Smooth muscle cell (in vitro differentiated cells): ENCODE results near the gene ARID3C. TPM values are rescaled to one million over a fixed set of nuclear protein-coding genes. Genes with fewer than 3 reads are reported as not detected.

Experiments used
- DNase-seq: peaks from one replicate; lab custom pipeline; 2025; ENCODE audit not compliant: unreplicated experiment; lab: John Stamatoyannopoulos, UW
- H2AFZ ChIP-seq: fragments of 200-600 bp; sonication (generic); 2 replicates; pipeline ENCODE4 v1.6.0; 2016; ENCODE audit warnings: antibody characterized with exemption, low read depth, mild to moderate bottlenecking
- H3F3A ChIP-seq: fragments of 200-600 bp; sonication (generic); 2 replicates; pipeline ENCODE4 v1.6.0; 2017; ENCODE audit warnings: antibody characterized with exemption, low read depth
- H3K27ac ChIP-seq: fragments of 200-600 bp; sonication (generic); 2 replicates; pipeline ENCODE4 v1.5.1; 2016; ENCODE audit warnings: low read depth, mild to moderate bottlenecking
- H3K27me3 ChIP-seq: fragments of 200-600 bp; sonication (generic); 2 replicates; pipeline ENCODE4 v1.6.1; 2016; ENCODE audit warnings: low read depth, mild to moderate bottlenecking
- H3K36me3 ChIP-seq: fragments of 200-600 bp; sonication (generic); 2 replicates; pipeline ENCODE4 v1.5.1; 2016; ENCODE audit warnings: low read depth
- H3K4me1 ChIP-seq: fragments of 200-600 bp; sonication (generic); 2 replicates; pipeline ENCODE4 v1.5.1; 2016; ENCODE audit warnings: low read depth
- H3K4me2 ChIP-seq: fragments of 200-600 bp; sonication (generic); 2 replicates; pipeline ENCODE4 v1.6.0; 2016; ENCODE audit warnings: mild to moderate bottlenecking
- H3K4me3 ChIP-seq: fragments of 200-600 bp; sonication (generic); 2 replicates; pipeline ENCODE4 v1.5.1; 2016; ENCODE audit warnings: mild to moderate bottlenecking
- H3K79me2 ChIP-seq: fragments of 200-600 bp; sonication (generic); 2 replicates; pipeline ENCODE4 v1.6.0; 2016; ENCODE audit warnings: low read depth, mild to moderate bottlenecking
- H3K9ac ChIP-seq: fragments of 200-600 bp; sonication (generic); 2 replicates; pipeline ENCODE4 v1.6.0; 2016; ENCODE audit warnings: low read depth
- H3K9me3 ChIP-seq: fragments of 200-600 bp; sonication (generic); replicated peaks from 2 replicates; pipeline ENCODE4 v1.5.1; 2016; ENCODE audit warnings: low read depth
- H4K20me1 ChIP-seq: fragments of 200-600 bp; sonication (generic); 2 replicates; pipeline ENCODE4 v1.6.0; 2016; ENCODE audit warnings: low read depth
- WGBS: methylation state at CpG from one replicate; pipeline ENCODE4 v1.1.7; 2016; ENCODE audit warnings: low lambda C conversion rate; 5-methylcytosine and 5-hydroxymethylcytosine counted together
- polyA plus RNA-seq: library from polyadenylated mRNA; unstranded; fragments of >200 nt; fragmentation: Nextera tagmentation; extraction: Ambion mirVana; gene quantifications from 2 replicates; pipeline ENCODE4 v1.2.1, GENCODE V29; 2016
- total RNA-seq: library from RNA; depleted of rRNA; stranded (reverse); fragments of >200 nt; gene quantifications from 2 replicates; pipeline ENCODE4 v1.2.3, GENCODE V29; 2014
- TF ChIP-seq, protein P1 (sequence below): fragments of 200-600 bp; sonication (generic); IDR thresholded peaks from 2 replicates; pipeline ENCODE4 v1.5.1; 2017; ENCODE audit warnings: borderline replicate concordance, mild to moderate bottlenecking, antibody characterized with exemption; ENCODE audit not compliant: insufficient read depth, poor library complexity, severe bottlenecking

ARID3C gene
- total and polyA plus RNA-seq, 2 experiments from 2014 or later = 0.40 TPM; not detected in 1

DNA sequence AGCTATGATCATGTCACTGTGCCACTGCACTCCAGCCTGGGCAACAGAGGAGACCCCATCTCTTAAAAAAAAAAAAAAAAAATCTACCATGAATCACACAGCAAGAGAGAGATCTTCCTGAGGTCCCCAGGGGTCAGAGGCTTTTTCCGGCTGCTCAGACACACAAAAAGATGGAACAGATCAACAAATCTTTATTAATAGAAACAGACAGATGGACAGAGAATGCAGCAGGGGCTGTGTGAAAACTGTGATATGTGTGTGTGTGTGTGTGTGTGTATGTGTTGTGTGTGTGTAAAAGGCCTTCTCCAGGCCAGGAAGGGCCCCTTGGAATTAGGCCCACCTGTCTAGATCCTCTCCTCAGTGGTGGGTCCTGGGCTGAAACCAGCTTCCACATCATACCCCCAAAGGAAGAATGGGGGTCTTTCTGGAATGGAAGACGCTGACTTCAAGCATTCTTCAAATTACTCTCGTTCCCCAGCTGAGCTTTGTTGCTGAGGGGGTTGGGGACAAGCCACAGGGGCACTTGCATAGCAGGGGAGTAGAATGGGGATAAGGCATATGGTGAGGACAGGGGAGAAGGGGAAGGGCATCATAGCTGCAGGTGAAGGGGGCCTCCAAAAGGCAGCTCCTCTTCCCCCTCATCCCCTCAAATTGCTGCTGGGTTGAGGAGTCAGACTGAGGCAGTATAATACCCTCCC lies 5.8 kb upstream of the ARID3C start:
- TF ChIP-seq, protein P1, sequence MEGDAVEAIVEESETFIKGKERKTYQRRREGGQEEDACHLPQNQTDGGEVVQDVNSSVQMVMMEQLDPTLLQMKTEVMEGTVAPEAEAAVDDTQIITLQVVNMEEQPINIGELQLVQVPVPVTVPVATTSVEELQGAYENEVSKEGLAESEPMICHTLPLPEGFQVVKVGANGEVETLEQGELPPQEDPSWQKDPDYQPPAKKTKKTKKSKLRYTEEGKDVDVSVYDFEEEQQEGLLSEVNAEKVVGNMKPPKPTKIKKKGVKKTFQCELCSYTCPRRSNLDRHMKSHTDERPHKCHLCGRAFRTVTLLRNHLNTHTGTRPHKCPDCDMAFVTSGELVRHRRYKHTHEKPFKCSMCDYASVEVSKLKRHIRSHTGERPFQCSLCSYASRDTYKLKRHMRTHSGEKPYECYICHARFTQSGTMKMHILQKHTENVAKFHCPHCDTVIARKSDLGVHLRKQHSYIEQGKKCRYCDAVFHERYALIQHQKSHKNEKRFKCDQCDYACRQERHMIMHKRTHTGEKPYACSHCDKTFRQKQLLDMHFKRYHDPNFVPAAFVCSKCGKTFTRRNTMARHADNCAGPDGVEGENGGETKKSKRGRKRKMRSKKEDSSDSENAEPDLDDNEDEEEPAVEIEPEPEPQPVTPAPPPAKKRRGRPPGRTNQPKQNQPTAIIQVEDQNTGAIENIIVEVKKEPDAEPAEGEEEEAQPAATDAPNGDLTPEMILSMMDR = no peak
- Histone ChIP-seq H3K4me3 (no peak overlapping the region), H3F3A (no peaks in the 10 kb centered on the region), H3K9ac (no peak overlapping the region), H3K27ac (no peak overlapping the region), H2AFZ (no peak overlapping the region), H3K79me2 (peaks cover 10% of the 10 kb centered on the region), H4K20me1 (no peaks in the 10 kb centered on the region), H3K27me3 (peaks cover 26% of the 10 kb centered on the region), H3K4me2 (no peak overlapping the region), H3K9me3 (no peaks in the 10 kb centered on the region), H3K4me1 (peaks cover 31% of the 10 kb centered on the region), H3K36me3 (no peaks in the 10 kb centered on the region)
- WGBS = 93% methylated on average over 3 of the region's 3 CpGs
- no peak for DNase-seq

DNA sequence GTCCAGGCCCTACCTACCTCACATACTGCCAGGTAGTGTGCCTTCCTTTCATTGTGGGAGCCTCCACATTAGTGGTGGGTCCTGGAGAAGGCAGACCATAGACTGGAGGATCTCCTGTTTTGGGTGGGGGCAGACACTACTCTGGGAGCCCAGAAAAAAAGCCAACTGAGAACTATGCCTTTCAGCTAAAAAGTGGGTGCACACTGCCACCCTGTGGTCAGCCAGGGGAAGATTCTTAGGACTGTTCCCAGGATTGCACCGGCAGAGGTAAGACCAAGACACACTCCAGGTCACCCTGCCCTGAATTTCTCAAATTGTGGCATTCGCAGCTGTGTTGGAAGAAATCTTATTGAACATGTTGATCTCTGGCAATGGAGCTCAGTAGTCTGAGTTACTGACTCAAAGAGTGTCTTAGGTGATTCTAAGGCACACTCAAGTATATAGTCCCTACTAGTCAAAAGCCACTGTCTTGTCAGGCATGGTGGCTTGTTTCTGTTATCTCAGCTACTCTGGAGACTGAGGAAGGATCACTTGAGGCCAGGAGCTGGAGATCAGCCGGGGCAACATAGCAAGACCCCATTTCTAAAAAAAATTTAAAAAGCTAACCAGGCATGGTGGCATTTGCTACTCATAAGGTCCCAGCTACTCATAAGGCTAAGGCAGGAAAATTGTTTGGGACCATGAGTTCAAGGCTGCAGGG lies 5.1 kb upstream of the ARID3C start:
- Histone ChIP-seq H3K4me3 (no peak overlapping the region), H3K4me2 (no peak overlapping the region), H3F3A (no peaks in the 10 kb centered on the region), H3K9me3 (no peaks in the 10 kb centered on the region), H3K9ac (no peak overlapping the region), H4K20me1 (no peaks in the 10 kb centered on the region), H3K4me1 (peaks cover 37% of the 10 kb centered on the region), H3K27ac (no peak overlapping the region), H3K79me2 (peaks cover 10% of the 10 kb centered on the region), H3K36me3 (no peaks in the 10 kb centered on the region), H3K27me3 (peaks cover 33% of the 10 kb centered on the region), H2AFZ (no peak overlapping the region)
- 34% methylated on average over 3 of the region's 3 CpGs for WGBS
- no peak for DNase-seq
- TF ChIP-seq, protein P1 = peak; percentile 83

DNA sequence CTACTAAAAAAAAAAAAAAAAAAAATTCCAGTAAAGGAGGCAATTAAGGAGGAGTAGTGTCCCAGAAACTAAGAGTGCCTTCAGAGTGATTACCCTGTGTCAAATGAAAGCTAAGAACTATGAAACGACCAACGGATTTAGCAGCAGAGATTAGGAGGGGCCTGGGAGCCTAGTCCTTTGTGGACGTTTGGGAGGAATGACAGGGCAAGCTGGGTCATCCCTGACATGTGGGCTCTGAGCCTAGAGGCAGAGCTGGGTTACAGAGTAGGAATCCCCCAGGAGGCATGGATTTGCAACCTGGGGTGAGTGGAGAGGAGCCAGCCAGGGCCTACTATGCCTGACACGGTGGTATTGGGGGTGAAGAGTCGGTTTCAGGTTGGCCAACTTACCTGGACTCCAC lies 4.3 kb upstream of the ARID3C start:
- TF ChIP-seq, protein P1 = no peak
- Histone ChIP-seq H3K27me3 (peaks cover 41% of the 10 kb centered on the region), H3K9ac (no peak overlapping the region), H3K9me3 (no peaks in the 10 kb centered on the region), H3K4me3 (no peak overlapping the region), H3K79me2 (peaks cover 10% of the 10 kb centered on the region), H2AFZ (no peak overlapping the region), H3K4me2 (no peak overlapping the region), H3F3A (no peaks in the 10 kb centered on the region), H3K4me1 (peaks cover 38% of the 10 kb centered on the region), H4K20me1 (no peaks in the 10 kb centered on the region), H3K36me3 (no peaks in the 10 kb centered on the region), H3K27ac (no peak overlapping the region)
- no peak for DNase-seq
- WGBS = 59% methylated on average over 5 of the region's 5 CpGs
